Measurements from ENCODE around the gene AGMO. TPM values are rescaled to one million over a fixed set of nuclear protein-coding genes. Genes with fewer than 3 reads are reported as not detected.

AGMO gene
- total and polyA plus RNA-seq, 10 of the 15 experiments (the other 5 are each of a cell fraction or from before 2014, with no cell fraction given): 0.11 to 0.29 TPM; not detected in 8

- Histone ChIP-seq H3K4me1 (ENCODE audit: control insufficient read depth, insufficient read depth, low read length) (no peaks in the 10 kb centered on the region), H3K4me3 (no peak overlapping the region), H3K9me3 (replicated peaks; ENCODE audit: control insufficient read depth, insufficient read depth, low read length) (no peaks in the 10 kb centered on the region), H3K27me3 (replicated peaks in 1 of 2; ENCODE audit: control insufficient read depth in 2 of 2, insufficient read depth in 2 of 2, low read length in 1 of 2) (no peaks in the 10 kb centered on the region), H3K36me3 (ENCODE audit: control insufficient read depth in 2 of 2, insufficient read depth in 2 of 2, low read length in 1 of 2) (no peaks in the 10 kb centered on the region), H3K27ac (ENCODE audit: control insufficient read depth, insufficient read depth) (no peak overlapping the region), H3K9ac (ENCODE audit: control insufficient read depth, insufficient read depth, low read length) (no peak overlapping the region), H2AFZ (ENCODE audit: control insufficient read depth, low read depth, low read length) (no peak overlapping the region), H3K79me2 (ENCODE audit: control insufficient read depth, insufficient read depth, low read length) (no peaks in the 10 kb centered on the region), H3K4me2 (ENCODE audit: control insufficient read depth, insufficient read depth) (no peak overlapping the region), H4K20me1 (ENCODE audit: control insufficient read depth, insufficient read depth) (no peaks in the 10 kb centered on the region)
- FAIRE-seq (no peak), DNase-seq (ENCODE audit: low read depth, low spot score) (no peak), ATAC-seq (peak; percentile 14)
- ChIA-PET SMC1A (ENCODE audit: uncharacterized antibody, unreplicated experiment) (interaction anchor here (0.7 to 2.4 kb wide), 4 partner anchors 11 to 126 kb away, joined by 3 to 10 read pairs (median 3); no protein-coding TSS in a partner anchor), CTCF (interaction anchor here (1.0 to 1.8 kb wide), 2 partner anchors 25 to 167 kb away, joined by 4 to 6 read pairs; no protein-coding TSS in a partner anchor), RAD21 (ENCODE audit: unreplicated experiment) (interaction anchor here (0.7 to 1.0 kb wide), 2 partner anchors 24 to 230 kb away, joined by 3 to 4 read pairs; no protein-coding TSS in a partner anchor), POLR2A (interaction anchor here (0.7 kb wide), 1 partner anchor 34 kb away, joined by 5 read pairs; no protein-coding TSS in a partner anchor)
- WGBS (ENCODE audit: insufficient coverage, insufficient replicate concordance, low lambda C conversion rate, missing lambda C conversion rate): 22% methylated on average over 4 of the region's 4 CpGs
- BruUV-seq (replicated peaks): no TSS peak
- intact Hi-C loops (cut with micrococcal nuclease; ENCODE audit: unreplicated experiment): loop anchor here (5.0 kb wide), 1 partner anchor 96 kb away; no protein-coding TSS in a partner anchor
- in situ Hi-C loops (cut with MboI): no loop called here
- TF ChIP-seq NRF1 (conservative IDR thresholded peaks at IDR 0.05; ENCODE audit: low read depth, low read length) (no peak), NFYA (IDR thresholded peaks at IDR 0.05; ENCODE audit: borderline replicate concordance, low read depth, low read length) (no peak), ASH2L (IDR thresholded peaks at IDR 0.05; ENCODE audit: borderline replicate concordance, low read depth) (no peak), PRDM15 (CRISPR knock-in tag; IDR thresholded peaks at IDR 0.05) (no peak), FOS (IDR thresholded peaks at IDR 0.05; ENCODE audit: borderline replicate concordance, extremely low read depth, insufficient read length) (no peak), LARP7 (IDR thresholded peaks at IDR 0.05) (no peak), MYC (IDR thresholded peaks at IDR 0.05; ENCODE audit: insufficient read depth, insufficient read length, insufficient replicate concordance, low read length, severe bottlenecking) (no peak), ZBTB40 (IDR thresholded peaks at IDR 0.05; ENCODE audit: borderline replicate concordance) (no peak), BCL3 (IDR thresholded peaks at IDR 0.05; ENCODE audit: borderline replicate concordance, insufficient read depth, low read depth, low read length, poor library complexity, severe bottlenecking) (no peak)
Measured at GRCh38 chr7:15556339-15557105, 5.3 kb downstream of the AGMO start.

Data from GM12878 (cell line).